H1 (cell line): Measurements from ENCODE around the gene ARL9. TPM values are rescaled to one million over a fixed set of nuclear protein-coding genes. Genes with fewer than 3 reads are reported as not detected.
A peak's percentile ranks its signal among the peaks of the same experiment; 100 is the strongest.

Source experiments
- CTCF ChIA-PET: fragments of 300-600 bp; sonication (Branson Sonifier 250); formaldehyde crosslinking; loops from one replicate; lab custom pipeline; 2021; ENCODE audit not compliant: partially characterized antibody; lab: Charles Lee
- POLR2A ChIA-PET: fragments of 300-600 bp; sonication (Branson Sonifier 250); formaldehyde crosslinking; loops from one replicate; lab custom pipeline; 2021; ENCODE audit warnings: inconsistent platforms; ENCODE audit not compliant: partially characterized antibody; lab: Charles Lee
- DNase-seq, 2 experiments: peaks; one replicate each; pipeline versions ENCODE4 v3.0.0 to v3.0.0-alpha.2; 2010 to 2022; ENCODE audit warnings: low spot score in 2 of 2, low read depth in 1 of 2, mixed read lengths in 1 of 2
- FAIRE-seq: peaks from 2 replicates; lab custom pipeline; 2011; peaks lifted over from hg19 to GRCh38; lab: Jason Lieb, UNC
- H2AFZ ChIP-seq: 2 replicates; pipeline ENCODE4 v1.8.1; 2012; ENCODE audit warnings: low read length, inconsistent platforms
- H2AK5ac ChIP-seq: 2 replicates; pipeline ENCODE4 v1.6.1; 2013; ENCODE audit warnings: low read depth, low read length
- H2BK120ac ChIP-seq: replicated peaks from 2 replicates; pipeline ENCODE3; 2013; ENCODE audit warnings: low read depth, low read length, inconsistent platforms
- H2BK12ac ChIP-seq: 2 replicates; pipeline ENCODE4 v1.6.1; 2013; ENCODE audit warnings: low read depth, low read length
- H2BK15ac ChIP-seq: 2 replicates; pipeline ENCODE4 v1.6.1; 2013; ENCODE audit warnings: low read length
- H2BK20ac ChIP-seq: 2 replicates; pipeline ENCODE4 v1.6.1; 2013; ENCODE audit warnings: low read length
- H2BK5ac ChIP-seq: 2 replicates; pipeline ENCODE4 v1.6.1; 2013; ENCODE audit warnings: low read depth, low read length
- H3K14ac ChIP-seq: 2 replicates; pipeline ENCODE4 v1.6.1; 2013; ENCODE audit warnings: inconsistent platforms; ENCODE audit not compliant: insufficient read length
- H3K18ac ChIP-seq: 2 replicates; pipeline ENCODE4 v1.6.1; 2013; ENCODE audit warnings: low read length; ENCODE audit errors: extremely low read depth
- H3K23ac ChIP-seq: 2 replicates; pipeline ENCODE4 v1.6.1; 2013; ENCODE audit warnings: inconsistent platforms; ENCODE audit not compliant: insufficient read length
- H3K23me2 ChIP-seq: 2 replicates; pipeline ENCODE4 v1.6.1; 2013; ENCODE audit warnings: low read depth, low read length
- H3K27ac ChIP-seq: 2 replicates; pipeline ENCODE4 v1.6.1; 2011; ENCODE audit warnings: low read depth, low read length, inconsistent platforms
- H3K27me3 ChIP-seq, 4 experiments: replicated peaks in 1 of 4; 1 replicate in 1 of 4; 2 replicates in 3 of 4; pipeline versions ENCODE4 v1.6.1 to v1.8.1; 2011 to 2013; ENCODE audit warnings: low read length in 3 of 4, mild to moderate bottlenecking in 3 of 4, inconsistent platforms in 2 of 4, mixed read lengths in 2 of 4, moderate library complexity in 1 of 4; ENCODE audit not compliant: control insufficient read depth in 3 of 4, insufficient read depth in 3 of 4; ENCODE audit errors: extremely low read depth in 1 of 4
- H3K36me3 ChIP-seq, 4 experiments: 2 replicates each; pipeline versions ENCODE4 v1.6.1 to v1.8.1; 2011 to 2013; ENCODE audit warnings: mild to moderate bottlenecking in 4 of 4, low read length in 3 of 4, moderate library complexity in 2 of 4, control low read depth in 1 of 4, inconsistent platforms in 1 of 4; ENCODE audit not compliant: insufficient read depth in 4 of 4, control insufficient read depth in 2 of 4
- H3K4ac ChIP-seq: replicated peaks from 2 replicates; pipeline ENCODE3; 2013; ENCODE audit warnings: low read length, low read depth, mixed read lengths, inconsistent platforms; ENCODE audit not compliant: insufficient read length
- H3K4me1 ChIP-seq, 4 experiments: replicated peaks in 1 of 4; 1 replicate in 1 of 4; 2 replicates in 3 of 4; pipeline versions ENCODE4 v1.6.1 to v1.8.1; 2011 to 2013; ENCODE audit warnings: low read length in 3 of 4, inconsistent platforms in 2 of 4, mixed read lengths in 1 of 4; ENCODE audit not compliant: insufficient read depth in 4 of 4, control insufficient read depth in 3 of 4
- H3K4me2 ChIP-seq, 2 experiments: 2 replicates each; pipeline versions ENCODE4 v1.6.1 to v1.8.1; 2011 to 2013; ENCODE audit warnings: low read depth in 2 of 2, low read length in 2 of 2, control low read depth in 1 of 2, inconsistent platforms in 1 of 2, mild to moderate bottlenecking in 1 of 2; ENCODE audit not compliant: insufficient read depth in 1 of 2
- H3K4me3 ChIP-seq, 4 experiments: fragments of 200-600, 300-600 bp in 1 of 4; sonication (generic), shearing (Covaris generic), sonication (Bioruptor Twin) in 1 of 4; 2 replicates each; pipeline versions ENCODE4 v1.5.1 to v1.8.1; 2011 to 2016; ENCODE audit warnings: low read length in 4 of 4, low read depth in 3 of 4, control low read depth in 2 of 4, inconsistent platforms in 2 of 4, mild to moderate bottlenecking in 2 of 4, mixed read lengths in 1 of 4, moderate library complexity in 1 of 4; ENCODE audit not compliant: insufficient read depth in 2 of 4; ENCODE audit errors: extremely low read depth in 1 of 4
- H3K56ac ChIP-seq: replicated peaks from 2 replicates; pipeline ENCODE3; 2013; ENCODE audit warnings: low read depth, mild to moderate bottlenecking, mixed read lengths, low read length, inconsistent platforms; ENCODE audit not compliant: insufficient read length
- H3K79me1 ChIP-seq: 2 replicates; pipeline ENCODE4 v1.6.1; 2013; ENCODE audit warnings: low read depth, low read length, control low read depth
- H3K79me2 ChIP-seq, 2 experiments: 2 replicates each; pipeline versions ENCODE4 v1.6.1 to v1.8.1; 2012 to 2013; ENCODE audit warnings: low read length in 2 of 2, mild to moderate bottlenecking in 2 of 2, inconsistent platforms in 1 of 2; ENCODE audit not compliant: insufficient read depth in 2 of 2, control insufficient read depth in 1 of 2
- H3K9ac ChIP-seq, 4 experiments: replicated peaks in 1 of 4; 1 replicate in 1 of 4; 2 replicates in 3 of 4; pipeline versions ENCODE4 v1.6.1 to v1.8.1; 2011 to 2013; ENCODE audit warnings: low read depth in 3 of 4, low read length in 3 of 4, control low read depth in 2 of 4, mild to moderate bottlenecking in 2 of 4, moderate library complexity in 2 of 4, inconsistent platforms in 1 of 4; ENCODE audit errors: extremely low read depth in 1 of 4
- H3K9me3 ChIP-seq, 2 experiments: 2 replicates each; pipeline versions ENCODE4 v1.6.1 to v1.8.1; 2012 to 2013; ENCODE audit warnings: mild to moderate bottlenecking in 2 of 2, moderate library complexity in 2 of 2, control low read depth in 1 of 2, inconsistent platforms in 1 of 2, low read depth in 1 of 2, low read length in 1 of 2, mixed read lengths in 1 of 2; ENCODE audit not compliant: insufficient read depth in 2 of 2
- H4K20me1 ChIP-seq, 2 experiments: replicated peaks in 1 of 2; 2 replicates each; pipeline versions ENCODE3 to v1.8.1; 2011 to 2013; ENCODE audit warnings: inconsistent platforms in 2 of 2, low read length in 2 of 2, mild to moderate bottlenecking in 1 of 2; ENCODE audit not compliant: insufficient read depth in 2 of 2, control insufficient read depth in 1 of 2
- H4K5ac ChIP-seq: 2 replicates; pipeline ENCODE4 v1.6.1; 2013; ENCODE audit warnings: low read length, low read depth, mixed read lengths, inconsistent platforms; ENCODE audit not compliant: insufficient read length
- H4K8ac ChIP-seq: 2 replicates; pipeline ENCODE4 v1.8.0; 2013; ENCODE audit warnings: mild to moderate bottlenecking, moderate library complexity, low read length, inconsistent platforms; ENCODE audit not compliant: insufficient read depth; ENCODE audit errors: extremely low read depth
- H4K91ac ChIP-seq: replicated peaks from 2 replicates; pipeline ENCODE3; 2013; ENCODE audit warnings: low read length, mixed read lengths, inconsistent platforms; ENCODE audit not compliant: insufficient read length
- BCL11A ChIP-seq, 2 experiments: IDR thresholded peaks; one replicate each; pipeline ENCODE4 v1.6.1; 2011; ENCODE audit warnings: low read depth in 2 of 2, low read length in 2 of 2, mild to moderate bottlenecking in 2 of 2
- CBX8 ChIP-seq: fragments of 300-800, 300-1000 bp; sonication (generic); IDR thresholded peaks from 2 replicates; pipeline ENCODE4 v1.7.1; 2016; ENCODE audit warnings: low read depth, low read length, borderline replicate concordance
- CHD2 ChIP-seq: IDR thresholded peaks from 2 replicates; pipeline ENCODE4 v1.6.1; 2012; ENCODE audit warnings: low read length, improper control_type of control experiment
- CREB1 ChIP-seq: IDR thresholded peaks from 2 replicates; pipeline ENCODE4 v1.6.1; 2012; ENCODE audit warnings: inconsistent platforms
- FOSL1 ChIP-seq: IDR thresholded peaks from 2 replicates; pipeline ENCODE4 v1.6.1; 2011; ENCODE audit warnings: mild to moderate bottlenecking, low read depth, low read length, moderate library complexity; ENCODE audit not compliant: insufficient read depth
- KDM4A ChIP-seq: IDR thresholded peaks from one replicate; pipeline ENCODE4 v1.7.1; 2012; ENCODE audit warnings: low read depth, mild to moderate bottlenecking, moderate library complexity, low read length, inconsistent platforms; ENCODE audit not compliant: severe bottlenecking
- POLR2A ChIP-seq, 2 experiments: IDR thresholded peaks; 1 replicate in 1 of 2; 2 replicates in 1 of 2; pipeline ENCODE4 v1.6.1; 2011; ENCODE audit warnings: low read depth in 2 of 2, low read length in 2 of 2, mild to moderate bottlenecking in 2 of 2; ENCODE audit errors: control extremely low read depth in 1 of 2
- POLR2AphosphoS5 ChIP-seq: IDR thresholded peaks from 2 replicates; pipeline ENCODE4 v1.6.1; 2011; ENCODE audit warnings: low read depth, low read length
- RAD21 ChIP-seq, 2 experiments: IDR thresholded peaks in 1 of 2; conservative IDR thresholded peaks in 1 of 2; 2 replicates each; pipeline ENCODE4 v1.6.1; 2011; ENCODE audit warnings: low read depth in 2 of 2, low read length in 2 of 2, improper control_type of control experiment in 1 of 2, inconsistent platforms in 1 of 2, mild to moderate bottlenecking in 1 of 2, moderate library complexity in 1 of 2
- SIX5 ChIP-seq: IDR thresholded peaks from 2 replicates; pipeline ENCODE4 v1.6.1; 2011; ENCODE audit warnings: mild to moderate bottlenecking, low read depth, low read length
- SRF ChIP-seq: IDR thresholded peaks from 2 replicates; pipeline ENCODE4 v1.6.1; 2011; ENCODE audit warnings: mild to moderate bottlenecking, low read depth, low read length, moderate library complexity
- TCF12 ChIP-seq: IDR thresholded peaks from 2 replicates; pipeline ENCODE4 v1.6.1; 2011; ENCODE audit warnings: low read depth, mild to moderate bottlenecking, low read length
- TEAD4 ChIP-seq: IDR thresholded peaks from 2 replicates; pipeline ENCODE4 v1.6.1; 2012; ENCODE audit warnings: low read depth, low read length, inconsistent platforms, mixed read lengths
- whole genome bisulfite sequencing, 2 experiments: shearing (Covaris generic) in 1 of 2; methylation state at CpG; one replicate each; pipeline versions ENCODE4 v1.1.6 to v1.1.7; 2013 to 2015; ENCODE audit warnings: low lambda C conversion rate in 2 of 2, mixed read lengths in 2 of 2, inconsistent platforms in 1 of 2, low coverage in 1 of 2, missing lambda C conversion rate in 1 of 2; ENCODE audit not compliant: insufficient replicate concordance in 2 of 2, insufficient coverage in 1 of 2, insufficient read length in 1 of 2; ENCODE audit errors: extremely low coverage in 1 of 2, missing lambda C conversion rate in 1 of 2; 5-methylcytosine and 5-hydroxymethylcytosine counted together
- polyA plus RNA-seq, 7 experiments: library from polyadenylated mRNA; depleted of rRNA in 3 of 7; stranded (reverse) in 5 of 7; unstranded in 2 of 7; fragments of >200 nt in 5 of 7; fragments of 200-250 nt in 2 of 7; gene quantifications; 1 replicate in 5 of 7; 2 replicates in 1 of 7; 4 replicates in 1 of 7; pipeline versions ENCODE4 v1.2.1 to v1.2.3, GENCODE V29; 2011 to 2013; ENCODE audit warnings: missing spikeins in 2 of 7, mixed read lengths in 2 of 7
- total RNA-seq: library from RNA; stranded (reverse); fragmentation: NEBNext Ultra II Directional; extraction: Animal tissue kit (Norgen Biotek cat#: 25700); gene quantifications from 2 replicates; pipeline ENCODE4 v1.2.1, GENCODE V29; 2021

ARL9 gene
- total and polyA plus RNA-seq, 2 of the 8 experiments (the other 6 are each of a cell fraction or from before 2014, with no cell fraction given): 0.60 to 0.76 TPM

- Histone ChIP-seq H3K4ac (no peak overlapping the region), H3K14ac (no peak overlapping the region), H3K79me2 (peaks cover 4 to 56% of the 10 kb centered on the region in 2 experiments; a peak in 3 of 4 replicates), H2AK5ac (no peak overlapping the region), H3K9me3 (no peaks in the 10 kb centered on the region), H2BK15ac (no peak overlapping the region), H2AFZ (no peak overlapping the region), H3K4me1 (peaks cover 0 to 5% (median 2%) of the 10 kb centered on the region in 4 experiments; a peak in 1 of 7 replicates), H2BK120ac (no peak overlapping the region), H3K4me3 (peak overlapping the region; percentile 88 to 99 (median 96); a peak in 5 of 8 replicates), H2BK5ac (no peak overlapping the region), H3K36me3 (peaks cover 0 to 31% (median 17%) of the 10 kb centered on the region in 4 experiments; a peak in 7 of 8 replicates), H4K5ac (no peak overlapping the region), H3K18ac (no peak overlapping the region), H4K8ac (0 out of 2 replicates have a peak overlapping the region, but pooled peaks have one; percentile 58), H3K23ac (no peak overlapping the region), H3K27me3 (no peaks in the 10 kb centered on the region), H3K79me1 (peaks cover 5% of the 10 kb centered on the region), H3K4me2 (peak overlapping the region; percentile 77 to 100), H2BK20ac (no peak overlapping the region), H3K9ac (no peak overlapping the region), H4K91ac (no peak overlapping the region), H3K56ac (no peak overlapping the region), H3K23me2 (peaks cover 10% of the 10 kb centered on the region), H2BK12ac (no peak overlapping the region), H4K20me1 (peaks cover 1 to 18% of the 10 kb centered on the region in 2 experiments), H3K27ac (no peak overlapping the region)
- ChIA-PET CTCF (no interaction called here), POLR2A (interaction anchor here (0.7 to 12.0 kb wide), 10 partner anchors 8 to 79 kb away, joined by 3 to 121 read pairs (median 4); partner anchors contain the start of genes AASDH, PAICS and PPAT)
- no peak for FAIRE-seq
- no peak for DNase-seq
- 87% methylated on average over 10 of the region's 10 CpGs; no CpG with 5 or more reads in 1 of the 2 experiments for WGBS, 2 experiments
- no peak for TF ChIP-seq CBX8
- no peak for TF ChIP-seq SIX5
- TF ChIP-seq RAD21 (IDR thresholded peaks at IDR 0.05 in 1 of 2, conservative IDR thresholded peaks at IDR 0.05 in 1 of 2; ENCODE audit: low read depth in 2 of 2, low read length in 2 of 2): no peak
- no peak for TF ChIP-seq SRF
- no peak for TF ChIP-seq KDM4A
- TF ChIP-seq CHD2: no peak
- TF ChIP-seq POLR2AphosphoS5: 0 out of 2 replicates have a peak, but pooled peaks have one; percentile 4
- no peak for TF ChIP-seq CREB1
- TF ChIP-seq FOSL1: no peak
- TF ChIP-seq POLR2A (IDR thresholded peaks at IDR 0.05; ENCODE audit: control extremely low read depth in 1 of 2, low read depth in 2 of 2, low read length in 2 of 2): 0 out of 3 replicates have a peak, but pooled peaks of 1 of the 2 experiments have one; percentile 11
- TF ChIP-seq BCL11A (IDR thresholded peaks at IDR 0.05; ENCODE audit: low read depth in 2 of 2, low read length in 2 of 2): no peak
- no peak for TF ChIP-seq TCF12
- TF ChIP-seq TEAD4: 0 out of 2 replicates have a peak, but pooled peaks have one; percentile 45
Observed at GRCh38 chr4:56465599-56466295, 39.8 kb upstream of the ARL9 start.
